Activated CD8-positive, alpha-beta T cell treated with anti-CD3 and anti-CD28 coated beads for 36 hours (primary cell): ENCODE results near the gene IL19. TPM values are rescaled to one million over a fixed set of nuclear protein-coding genes. Genes with fewer than 3 reads are reported as not detected.

Experiments
- ATAC-seq: fragments of 200-7000 bp; cut with Tn5 transposase; one replicate; pipeline ENCODE4 v1.10.0; 2021; ENCODE audit warnings: mild to moderate bottlenecking, moderate library complexity
- CTCF ChIA-PET: fragments of 350-600 bp; sonication (Branson Sonifier 250); formaldehyde crosslinking; loops from one replicate; lab custom pipeline; 2021; ENCODE audit warnings: antibody characterized with exemption; lab: Charles Lee
- POLR2A ChIA-PET: fragments of 350-600 bp; sonication (Branson Sonifier 250); formaldehyde crosslinking; loops from one replicate; lab custom pipeline; 2021; ENCODE audit warnings: antibody characterized with exemption; lab: Charles Lee
- DNase-seq: peaks from one replicate; pipeline ENCODE4 v3.0.0-alpha.2; 2020
- H3K27ac Mint-ChIP-seq: one replicate; pipeline ENCODE4 v1.8.0; 2021; ENCODE audit warnings: mild to moderate bottlenecking, mixed read lengths
- H3K27me3 Mint-ChIP-seq: one replicate; pipeline ENCODE4 v1.8.0; 2021; ENCODE audit warnings: mixed read lengths
- H3K36me3 Mint-ChIP-seq: one replicate; pipeline ENCODE4 v1.8.0; 2021; ENCODE audit warnings: low read depth, mixed read lengths
- H3K4me1 Mint-ChIP-seq: one replicate; pipeline ENCODE4 v1.8.0; 2021; ENCODE audit warnings: low read depth, mixed read lengths
- H3K4me3 Mint-ChIP-seq: one replicate; pipeline ENCODE4 v1.8.0; 2021; ENCODE audit warnings: mild to moderate bottlenecking, moderate library complexity, mixed read lengths
- H3K9me3 Mint-ChIP-seq: one replicate; pipeline ENCODE4 v1.8.0; 2021; ENCODE audit warnings: mixed read lengths
- intact Hi-C: fragments of 100-400 bp; cut with micrococcal nuclease; formaldehyde crosslinking; loops from one replicate; pipeline ENCODE4 v1.10.0; 2022
- total RNA-seq, 2 experiments: library from RNA; stranded (reverse); gene quantifications; one replicate each; pipeline ENCODE4 v1.2.3, GENCODE V29; 2021
- TF ChIP-seq, protein P1 (sequence below): fragments of 200-600 bp; IDR thresholded peaks from one replicate; pipeline ENCODE4 v1.8.0; 2022; ENCODE audit warnings: antibody characterized with exemption, mild to moderate bottlenecking

IL19 gene
- total RNA-seq, 2 experiments from 2014 or later = not detected

DNA sequence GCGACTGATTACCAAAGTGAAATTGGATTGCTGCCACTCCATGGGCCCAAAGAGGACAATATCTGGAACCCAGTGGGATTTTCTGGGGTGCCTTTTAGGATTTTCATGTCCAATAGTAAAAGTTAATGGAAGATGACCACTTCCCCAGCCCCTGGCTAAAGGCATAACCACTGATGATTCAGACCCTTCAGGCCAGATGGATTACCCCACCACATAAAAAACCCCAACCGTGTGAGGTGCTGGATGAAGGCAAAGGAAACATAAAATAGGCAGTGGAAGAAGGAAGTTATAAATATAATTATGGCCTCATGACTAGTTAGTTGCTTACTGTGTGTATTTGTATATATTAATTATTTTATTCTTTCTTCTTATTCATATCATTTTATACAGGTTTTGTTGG lies 41.9 kb downstream of the IL19 start:
- TF ChIP-seq, protein P1, sequence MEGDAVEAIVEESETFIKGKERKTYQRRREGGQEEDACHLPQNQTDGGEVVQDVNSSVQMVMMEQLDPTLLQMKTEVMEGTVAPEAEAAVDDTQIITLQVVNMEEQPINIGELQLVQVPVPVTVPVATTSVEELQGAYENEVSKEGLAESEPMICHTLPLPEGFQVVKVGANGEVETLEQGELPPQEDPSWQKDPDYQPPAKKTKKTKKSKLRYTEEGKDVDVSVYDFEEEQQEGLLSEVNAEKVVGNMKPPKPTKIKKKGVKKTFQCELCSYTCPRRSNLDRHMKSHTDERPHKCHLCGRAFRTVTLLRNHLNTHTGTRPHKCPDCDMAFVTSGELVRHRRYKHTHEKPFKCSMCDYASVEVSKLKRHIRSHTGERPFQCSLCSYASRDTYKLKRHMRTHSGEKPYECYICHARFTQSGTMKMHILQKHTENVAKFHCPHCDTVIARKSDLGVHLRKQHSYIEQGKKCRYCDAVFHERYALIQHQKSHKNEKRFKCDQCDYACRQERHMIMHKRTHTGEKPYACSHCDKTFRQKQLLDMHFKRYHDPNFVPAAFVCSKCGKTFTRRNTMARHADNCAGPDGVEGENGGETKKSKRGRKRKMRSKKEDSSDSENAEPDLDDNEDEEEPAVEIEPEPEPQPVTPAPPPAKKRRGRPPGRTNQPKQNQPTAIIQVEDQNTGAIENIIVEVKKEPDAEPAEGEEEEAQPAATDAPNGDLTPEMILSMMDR = no peak
- peaks cover 10% of the 10 kb centered on the region for H3K9me3 Mint-ChIP-seq
- H3K4me3 Mint-ChIP-seq = no peak overlapping the region
- ATAC-seq (no peak), DNase-seq (no peak)
- peaks cover 38% of the 10 kb centered on the region for H3K4me1 Mint-ChIP-seq
- intact Hi-C loops = no loop called here
- H3K36me3 Mint-ChIP-seq = peaks cover 2% of the 10 kb centered on the region
- POLR2A ChIA-PET = no interaction called here
- no peak overlapping the region for H3K27ac Mint-ChIP-seq
- H3K27me3 Mint-ChIP-seq = no peaks in the 10 kb centered on the region
- CTCF ChIA-PET = interaction anchor here (0.8 to 15.9 kb wide), 8 partner anchors 31 to 121 kb away, joined by 3 to 628 read pairs (median 10); partner anchors contain the start of genes IL10 and IL19

DNA sequence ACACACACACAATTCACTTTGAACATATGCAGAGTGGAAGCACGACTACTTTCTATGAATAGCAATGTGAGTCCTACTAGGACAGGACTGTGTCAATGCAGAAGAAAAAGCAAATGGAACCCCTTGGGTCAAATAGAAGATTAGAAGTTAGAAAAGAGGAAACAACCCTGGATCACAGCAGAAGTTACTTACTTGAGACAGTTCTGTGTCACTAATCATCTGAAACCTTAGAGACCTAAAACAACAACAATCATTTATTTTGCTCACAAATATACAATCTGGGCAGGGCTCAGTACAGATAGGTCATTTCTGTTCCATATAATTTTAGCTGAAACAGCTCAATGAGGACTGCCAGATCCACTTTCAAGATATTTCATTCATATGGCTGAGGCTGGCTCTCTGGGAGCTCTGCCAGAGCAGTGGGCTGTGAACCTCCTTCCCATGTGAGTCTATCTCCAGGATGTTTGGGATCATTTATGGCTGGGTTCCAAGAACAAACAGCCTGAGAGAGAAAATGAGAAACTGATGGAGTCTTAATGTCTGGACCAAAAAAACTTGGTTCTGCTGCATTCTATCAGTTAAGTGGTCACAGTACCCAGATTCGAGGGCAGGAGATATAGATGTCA lies 44.3 kb downstream of the IL19 start:
- H3K4me3 Mint-ChIP-seq = no peak overlapping the region
- ChIA-PET CTCF (interaction anchor here (1.0 to 2.6 kb wide), 3 partner anchors 80 to 118 kb away, joined by 3 to 12 read pairs (median 5); no protein-coding TSS in a partner anchor), POLR2A (no interaction called here)
- peaks cover 10% of the 10 kb centered on the region for H3K9me3 Mint-ChIP-seq
- H3K4me1 Mint-ChIP-seq = peaks cover 24% of the 10 kb centered on the region
- TF ChIP-seq, protein P1 = no peak
- DNase-seq (no peak), ATAC-seq (no peak)
- H3K27ac Mint-ChIP-seq = no peak overlapping the region
- no peaks in the 10 kb centered on the region for H3K27me3 Mint-ChIP-seq
- H3K36me3 Mint-ChIP-seq = peaks cover 2% of the 10 kb centered on the region
- intact Hi-C loops = no loop called here

DNA sequence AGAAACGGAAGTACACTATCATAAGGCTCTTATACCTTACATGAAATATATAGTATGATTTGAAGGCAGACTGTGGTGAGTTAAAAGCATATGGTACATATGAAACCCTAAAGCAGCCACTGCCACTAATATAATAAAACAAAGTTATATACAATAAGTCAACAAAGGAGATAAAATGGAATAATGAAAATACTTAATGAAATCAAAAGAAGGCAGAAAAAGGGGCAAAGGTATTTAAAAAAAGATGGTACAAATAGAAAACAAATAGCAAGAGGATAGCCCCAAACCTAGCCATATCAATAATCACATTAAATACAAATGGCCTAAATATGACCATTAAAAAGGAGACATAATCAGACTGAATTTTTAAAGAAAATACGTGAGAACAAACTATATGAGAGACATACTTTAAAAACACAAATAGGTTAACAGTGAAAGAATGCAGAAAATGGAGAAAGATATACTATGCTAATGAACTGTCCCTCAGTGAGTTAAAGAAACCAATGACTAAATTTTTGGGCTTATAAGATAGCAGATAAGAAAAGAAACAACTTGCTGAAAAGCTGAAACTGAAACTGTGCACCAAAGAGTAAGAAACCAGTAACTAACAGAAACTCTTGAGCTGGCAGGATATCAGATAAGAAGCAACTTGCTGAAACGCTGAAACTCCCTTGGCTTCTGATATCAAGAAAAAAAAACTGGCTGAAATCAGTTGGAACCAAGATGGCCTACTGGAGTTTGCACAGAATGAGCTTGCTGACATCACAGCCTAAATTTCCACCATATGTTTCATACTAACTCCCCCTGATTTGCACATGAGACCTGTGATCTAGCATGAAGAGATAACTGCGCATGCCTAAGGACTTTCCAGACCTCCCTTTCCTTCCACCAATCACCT lies 46.1 kb downstream of the IL19 start:
- TF ChIP-seq, protein P1 = no peak
- peak; percentile 53 for DNase-seq
- ChIA-PET CTCF (interaction anchor here (0.6 to 2.8 kb wide), 24 partner anchors 11 to 683 kb away, joined by 3 to 26 read pairs (median 4); partner anchors contain the start of genes FCMR and IL20), POLR2A (interaction anchor here (0.5 to 1.6 kb wide), 9 partner anchors 13 to 244 kb away, joined by 3 to 6 read pairs (median 3); partner anchors contain the start of gene FCMR)
- peak overlapping the region; percentile 9 for H3K4me3 Mint-ChIP-seq
- intact Hi-C loops = no loop called here
- peak; percentile 93 for ATAC-seq
- H3K9me3 Mint-ChIP-seq = peaks cover 10% of the 10 kb centered on the region
- H3K27ac Mint-ChIP-seq = peak overlapping the region; percentile 87
- peaks cover 2% of the 10 kb centered on the region for H3K36me3 Mint-ChIP-seq
- H3K27me3 Mint-ChIP-seq = no peaks in the 10 kb centered on the region
- peaks cover 24% of the 10 kb centered on the region for H3K4me1 Mint-ChIP-seq

DNA sequence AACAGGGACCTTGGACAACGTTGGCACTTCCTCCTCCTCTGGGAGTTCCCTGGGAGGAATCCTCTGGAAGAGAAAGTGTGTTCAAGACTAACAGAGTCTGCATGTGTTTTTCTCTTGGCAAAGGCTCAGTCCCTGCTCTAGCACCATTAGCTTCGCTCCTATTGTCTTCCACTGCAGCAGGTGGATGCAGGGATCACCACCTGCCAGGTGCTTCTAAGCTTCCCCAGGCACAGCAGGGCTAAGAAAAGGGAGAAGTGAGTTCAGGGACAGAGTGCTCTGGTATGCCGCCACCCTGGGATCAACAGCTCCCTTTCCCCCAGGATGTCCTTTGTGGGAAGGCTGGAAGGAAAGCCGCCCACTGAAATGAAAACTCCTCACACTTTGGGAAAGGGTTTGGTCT lies 50.9 kb downstream of the IL19 start:
- Mint-ChIP-seq H3K36me3 (no peaks in the 10 kb centered on the region), H3K9me3 (no peaks in the 10 kb centered on the region), H3K27me3 (no peaks in the 10 kb centered on the region), H3K4me3 (no peak overlapping the region), H3K4me1 (peaks cover 20% of the 10 kb centered on the region), H3K27ac (no peak overlapping the region)
- intact Hi-C loops = no loop called here
- ChIA-PET POLR2A (interaction anchor here (0.9 kb wide), 1 partner anchor 111 kb away, joined by 3 read pairs; no protein-coding TSS in a partner anchor), CTCF (interaction anchor here (0.9 to 2.7 kb wide), 6 partner anchors 14 to 160 kb away, joined by 3 to 13 read pairs (median 5); no protein-coding TSS in a partner anchor)
- no peak for ATAC-seq
- DNase-seq = no peak
- TF ChIP-seq, protein P1 = no peak
